ENCODE measurements around the gene GIMAP2.

- TF ChIP-seq FOXM1 (IDR thresholded peaks at IDR 0.05; ENCODE audit: borderline replicate concordance) (no peak), BHLHE40 (IDR thresholded peaks at IDR 0.05; ENCODE audit: borderline replicate concordance) (no peak), ELF4 (IDR thresholded peaks at IDR 0.05) (no peak), FOXA1 (IDR thresholded peaks at IDR 0.05) (no peak), TARDBP (IDR thresholded peaks at IDR 0.05) (no peak), SP1 (IDR thresholded peaks at IDR 0.05) (no peak), LEF1 (IDR thresholded peaks at IDR 0.05; ENCODE audit: borderline replicate concordance) (no peak), HDGF (IDR thresholded peaks at IDR 0.05; ENCODE audit: borderline replicate concordance) (no peak), NFRKB (IDR thresholded peaks at IDR 0.05) (no peak), ZNF384 (IDR thresholded peaks at IDR 0.05) (no peak), SUZ12 (IDR thresholded peaks at IDR 0.05) (no peak), CTBP1 (IDR thresholded peaks at IDR 0.05; ENCODE audit: borderline replicate concordance) (no peak), FOXK2 (IDR thresholded peaks at IDR 0.05) (no peak), PKNOX1 (IDR thresholded peaks at IDR 0.05) (no peak)
These were observed 37.0 kb upstream of the GIMAP2 start for GRCh38 chr7:150648353-150649079.

Measured in HEK293T (cell line).